ENCODE results near the gene TRAK1. TPM values are rescaled to one million over a fixed set of nuclear protein-coding genes. Genes with fewer than 3 reads are reported as not detected.
"Not testable (repeated sequence)": the region's sequence is repeated elsewhere in the genome, so short reads cannot be mapped to it uniquely, and the experiment has no call there.

TRAK1 gene, protein sequence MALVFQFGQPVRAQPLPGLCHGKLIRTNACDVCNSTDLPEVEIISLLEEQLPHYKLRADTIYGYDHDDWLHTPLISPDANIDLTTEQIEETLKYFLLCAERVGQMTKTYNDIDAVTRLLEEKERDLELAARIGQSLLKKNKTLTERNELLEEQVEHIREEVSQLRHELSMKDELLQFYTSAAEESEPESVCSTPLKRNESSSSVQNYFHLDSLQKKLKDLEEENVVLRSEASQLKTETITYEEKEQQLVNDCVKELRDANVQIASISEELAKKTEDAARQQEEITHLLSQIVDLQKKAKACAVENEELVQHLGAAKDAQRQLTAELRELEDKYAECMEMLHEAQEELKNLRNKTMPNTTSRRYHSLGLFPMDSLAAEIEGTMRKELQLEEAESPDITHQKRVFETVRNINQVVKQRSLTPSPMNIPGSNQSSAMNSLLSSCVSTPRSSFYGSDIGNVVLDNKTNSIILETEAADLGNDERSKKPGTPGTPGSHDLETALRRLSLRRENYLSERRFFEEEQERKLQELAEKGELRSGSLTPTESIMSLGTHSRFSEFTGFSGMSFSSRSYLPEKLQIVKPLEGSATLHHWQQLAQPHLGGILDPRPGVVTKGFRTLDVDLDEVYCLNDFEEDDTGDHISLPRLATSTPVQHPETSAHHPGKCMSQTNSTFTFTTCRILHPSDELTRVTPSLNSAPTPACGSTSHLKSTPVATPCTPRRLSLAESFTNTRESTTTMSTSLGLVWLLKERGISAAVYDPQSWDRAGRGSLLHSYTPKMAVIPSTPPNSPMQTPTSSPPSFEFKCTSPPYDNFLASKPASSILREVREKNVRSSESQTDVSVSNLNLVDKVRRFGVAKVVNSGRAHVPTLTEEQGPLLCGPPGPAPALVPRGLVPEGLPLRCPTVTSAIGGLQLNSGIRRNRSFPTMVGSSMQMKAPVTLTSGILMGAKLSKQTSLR
- total RNA-seq: 36.9 TPM

- no peak for DNase-seq (ENCODE audit: low read depth in 2 of 3, low spot score in 2 of 3)
Observed at GRCh38 chr3:42090973-42091731, at the start of gene TRAK1. Gene TRAK1 (plus strand): TSS chr3:42091357. CDS start chr3:42091470, 113 bp downstream.

GRCh38 chr3:42042747-42043098 is 48.4 kb upstream of the TRAK1 start:
- DNase-seq (ENCODE audit: low read depth in 2 of 3, low spot score in 2 of 3): no peak

- peak in 1 of 3 donors; percentile 28 for DNase-seq (ENCODE audit: low read depth in 2 of 3, low spot score in 2 of 3)
Observed at GRCh38 chr3:42043099-42043813, 47.9 kb upstream of the TRAK1 start.

GRCh38 chr3:42045708-42046243 is 45.4 kb upstream of the TRAK1 start:
- DNase-seq (ENCODE audit: low read depth in 2 of 3, low spot score in 2 of 3): no peak

DNA sequence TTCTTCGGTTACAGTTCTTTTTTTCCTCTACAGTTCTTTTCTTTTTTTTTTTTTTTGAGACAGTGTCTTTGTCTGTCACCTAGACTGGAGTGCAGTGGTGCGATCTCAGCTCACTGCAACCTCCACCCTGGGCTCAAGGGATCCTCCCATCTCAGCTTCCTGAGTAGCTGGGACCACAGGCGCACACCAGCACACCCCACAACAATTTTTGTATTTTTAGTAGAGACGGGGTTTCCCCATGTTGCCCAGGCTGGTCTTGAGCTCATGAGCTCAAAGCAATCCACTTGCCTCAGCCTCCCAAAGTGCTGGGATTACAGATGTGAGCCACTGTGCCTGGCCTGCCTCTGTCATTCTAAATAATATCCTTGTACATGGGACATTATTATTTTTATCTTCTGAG is 42.6 kb upstream of the TRAK1 start:
- not testable (repeated sequence) for DNase-seq (ENCODE audit: low read depth in 2 of 3, low spot score in 2 of 3)

DNA sequence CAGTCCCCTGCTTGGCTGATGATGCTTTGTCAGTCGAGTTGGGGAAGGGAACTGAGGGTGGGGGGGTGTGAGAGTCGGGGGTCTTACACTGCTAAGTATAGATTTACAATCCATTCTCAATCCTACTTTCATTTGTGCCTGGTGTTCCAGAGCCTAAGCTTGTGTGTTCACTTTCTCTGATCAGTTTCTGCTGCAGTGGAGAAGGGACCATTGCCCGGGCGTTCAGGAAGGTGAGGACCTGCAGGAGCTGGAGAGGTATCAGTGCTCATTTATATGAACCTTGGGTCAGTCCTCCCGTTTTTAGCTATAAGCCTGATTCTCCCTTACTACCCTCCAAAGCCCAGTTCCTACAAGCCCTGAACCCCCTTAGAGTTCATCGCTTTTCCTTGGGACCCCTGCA is 41.0 kb upstream of the TRAK1 start:
- no peak for DNase-seq (ENCODE audit: low read depth in 2 of 3, low spot score in 2 of 3)

DNA sequence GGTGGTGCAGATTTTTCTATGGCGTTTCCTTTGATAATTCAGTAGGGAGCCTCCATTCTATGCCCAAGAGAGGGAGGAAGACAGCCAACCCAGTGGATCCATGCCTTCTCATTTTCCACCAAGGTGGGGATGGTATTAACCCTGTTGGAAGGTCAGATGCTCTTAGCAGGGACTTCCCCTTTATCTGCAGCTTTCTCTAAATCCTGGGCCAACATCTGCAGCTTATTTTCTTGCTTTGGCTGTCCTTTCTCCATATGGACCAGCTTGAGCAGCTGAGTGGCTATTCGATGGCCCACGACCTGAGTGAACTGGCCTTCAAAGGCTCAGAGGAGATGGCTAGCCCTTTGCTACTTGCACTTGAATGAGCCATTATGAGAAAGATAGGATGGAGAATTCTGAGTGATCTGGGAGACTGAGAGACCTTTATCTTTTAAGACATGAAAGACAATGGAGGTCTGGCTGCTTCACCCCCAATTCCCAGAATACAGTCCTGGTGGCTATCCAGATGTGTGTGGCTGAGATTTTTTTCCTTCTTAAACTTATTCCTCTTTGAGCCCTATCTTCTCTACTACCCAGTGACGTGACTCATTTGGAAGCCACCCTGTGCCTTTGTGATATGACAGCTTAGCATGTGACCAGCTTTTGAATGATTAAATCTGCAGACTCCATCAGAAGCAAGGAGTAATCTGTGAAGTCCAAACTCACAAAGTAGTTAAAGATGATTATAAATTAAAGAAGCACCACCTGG is 39.6 kb upstream of the TRAK1 start:
- no peak for DNase-seq (ENCODE audit: low read depth in 2 of 3, low spot score in 2 of 3)

GRCh38 chr3:42052132-42052483 is 39.0 kb upstream of the TRAK1 start:
- no peak for DNase-seq (ENCODE audit: low read depth in 2 of 3, low spot score in 2 of 3)

DNA sequence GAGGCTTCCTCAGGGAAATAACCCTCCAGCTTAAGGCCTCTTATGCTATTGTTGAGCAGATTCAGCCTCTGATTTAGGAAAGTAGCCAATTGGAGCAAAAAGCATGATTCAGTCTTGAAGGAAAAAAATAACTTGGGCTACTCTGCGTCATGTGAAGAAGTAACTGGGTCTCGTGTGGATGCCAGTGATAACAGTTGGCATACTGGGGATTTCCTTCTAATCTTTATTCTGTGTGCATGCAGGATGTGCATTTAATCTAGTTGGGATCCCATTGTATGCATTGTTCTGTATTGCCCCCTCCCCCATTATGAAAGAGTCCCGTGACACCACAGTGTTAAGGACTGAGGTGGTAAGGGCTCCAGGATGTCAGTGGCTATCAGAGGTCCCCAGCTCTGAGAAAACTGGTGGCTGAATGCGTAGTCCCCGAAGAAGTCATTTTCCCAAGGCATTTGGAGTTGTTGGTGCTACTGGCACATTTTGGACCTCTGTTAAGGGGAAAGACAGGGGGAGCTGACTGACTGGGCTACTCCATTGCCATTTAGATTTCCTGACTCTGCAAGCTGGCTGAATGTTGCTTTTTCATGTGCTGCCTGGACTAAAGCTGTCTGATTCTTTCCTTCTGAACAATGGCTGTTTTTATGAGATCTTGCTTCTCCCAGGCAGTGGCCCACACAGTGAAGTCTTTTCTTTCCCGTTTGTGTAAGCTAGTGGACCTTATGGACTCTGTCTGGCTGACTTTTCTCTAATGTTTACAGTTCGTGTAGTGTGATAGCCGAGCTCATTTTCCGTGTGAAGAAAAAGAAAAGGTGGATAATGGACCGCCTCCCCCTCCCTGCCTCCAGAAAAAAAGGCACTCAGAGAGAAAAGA is 38.4 kb upstream of the TRAK1 start:
- DNase-seq (ENCODE audit: low read depth in 2 of 3, low spot score in 2 of 3): peak in 2 of 3 donors; percentile 44 to 54

GRCh38 chr3:42053476-42053875 is 37.7 kb upstream of the TRAK1 start:
- DNase-seq (ENCODE audit: low read depth in 2 of 3, low spot score in 2 of 3): no peak

GRCh38 chr3:42055291-42055690 is 35.9 kb upstream of the TRAK1 start:
- DNase-seq (ENCODE audit: low read depth in 2 of 3, low spot score in 2 of 3): no peak

- no peak for DNase-seq (ENCODE audit: low read depth in 2 of 3, low spot score in 2 of 3)
Observed at GRCh38 chr3:42056840-42057239, 34.3 kb upstream of the TRAK1 start.

DNA sequence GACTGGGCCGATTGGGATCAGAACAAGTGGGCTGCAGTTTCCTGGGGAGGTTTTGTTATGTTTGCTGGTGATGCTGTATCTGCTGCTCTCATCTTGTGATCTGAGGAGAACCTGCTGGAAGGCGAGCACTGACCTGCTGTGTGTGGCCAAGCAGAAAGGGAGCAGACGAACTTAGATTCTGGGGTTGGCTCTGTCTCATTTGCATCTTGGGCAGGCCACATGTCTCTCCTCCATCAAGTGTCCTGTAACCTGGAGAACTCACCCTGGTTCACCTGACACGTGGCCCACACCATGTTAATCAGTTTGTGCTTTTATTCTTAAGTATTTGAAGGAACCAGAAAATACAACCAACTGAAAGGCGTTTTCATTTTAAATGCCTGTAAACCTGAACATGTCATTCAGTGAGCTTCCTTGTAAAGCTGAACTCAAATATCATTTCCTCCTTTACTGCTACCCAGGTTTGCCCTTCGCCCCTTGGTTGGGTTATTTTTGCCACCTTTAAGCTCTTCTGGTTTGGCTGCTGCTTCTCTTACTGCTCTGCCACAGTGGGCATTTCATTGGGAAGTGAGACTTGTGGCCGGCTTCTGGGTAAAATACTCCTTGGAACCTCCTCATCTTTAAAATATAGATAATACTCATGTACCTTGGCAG is 33.5 kb upstream of the TRAK1 start:
- DNase-seq (ENCODE audit: low read depth in 2 of 3, low spot score in 2 of 3): no peak

DNA sequence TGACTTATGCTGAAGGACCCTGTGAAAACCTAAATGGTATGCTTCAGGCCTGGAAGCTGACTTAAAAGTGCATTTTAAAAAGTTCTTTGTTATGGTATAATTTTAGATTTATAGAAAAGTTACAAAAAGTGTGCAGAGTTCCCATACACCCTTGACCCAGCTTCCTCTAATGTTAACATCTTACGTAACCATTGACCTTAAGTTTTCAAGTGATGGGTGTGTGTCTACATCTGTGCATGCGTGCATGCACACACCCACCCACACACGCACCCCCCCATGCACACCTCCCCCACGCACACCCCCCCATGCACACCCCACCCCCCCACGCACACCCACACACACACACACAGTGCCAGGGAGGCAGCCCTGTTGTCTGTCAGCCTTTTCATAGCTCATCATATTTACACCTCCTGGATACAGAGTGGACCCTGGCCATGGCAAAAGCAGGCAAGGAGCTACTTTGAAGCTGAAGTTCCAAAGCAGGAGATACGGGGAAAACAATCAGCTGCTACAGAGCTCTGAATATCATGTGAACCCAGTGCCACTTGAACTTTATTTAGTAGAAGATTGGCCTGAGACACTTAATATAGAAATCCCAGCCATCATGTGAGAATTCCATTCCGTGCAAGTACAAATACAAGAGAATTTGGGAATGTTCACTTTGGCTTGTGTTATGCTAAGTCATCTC is 30.0 kb upstream of the TRAK1 start:
- DNase-seq (ENCODE audit: low read depth in 2 of 3, low spot score in 2 of 3): no peak

DNA sequence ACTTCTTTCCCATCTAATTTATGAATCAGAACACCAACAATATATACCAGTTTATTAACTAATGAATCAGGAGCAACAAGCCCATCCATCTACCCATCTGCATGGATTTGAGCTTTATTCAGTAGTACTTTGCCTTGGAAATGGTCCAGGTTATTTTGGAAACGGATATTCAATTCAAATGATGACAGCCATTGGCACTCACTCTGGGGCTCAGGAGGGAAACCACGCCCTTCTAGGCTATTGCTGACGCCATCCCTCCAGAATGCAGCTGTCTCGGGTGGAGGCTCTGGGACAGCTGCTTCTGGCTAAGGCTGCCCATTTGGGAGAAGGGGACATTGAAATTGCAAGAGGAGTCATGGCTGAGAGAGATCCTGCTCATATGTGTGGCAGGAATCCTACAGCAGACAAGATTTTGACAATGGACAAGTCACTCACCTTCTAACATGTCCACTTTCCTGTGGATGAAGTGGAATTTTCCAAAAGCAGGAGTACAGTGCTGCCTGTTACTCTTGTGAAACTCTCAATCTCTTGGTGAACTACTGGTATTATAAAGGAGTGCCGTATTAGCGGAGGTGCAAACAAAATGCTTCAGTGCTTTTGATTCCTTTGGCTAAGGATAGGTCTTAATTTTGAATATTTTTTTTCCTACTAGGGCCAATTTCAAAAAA is 29.3 kb upstream of the TRAK1 start:
- no peak for DNase-seq (ENCODE audit: low read depth in 2 of 3, low spot score in 2 of 3)

- DNase-seq (ENCODE audit: low read depth in 2 of 3, low spot score in 2 of 3): no peak
Observed at GRCh38 chr3:42062464-42062863, 28.7 kb upstream of the TRAK1 start.

DNA sequence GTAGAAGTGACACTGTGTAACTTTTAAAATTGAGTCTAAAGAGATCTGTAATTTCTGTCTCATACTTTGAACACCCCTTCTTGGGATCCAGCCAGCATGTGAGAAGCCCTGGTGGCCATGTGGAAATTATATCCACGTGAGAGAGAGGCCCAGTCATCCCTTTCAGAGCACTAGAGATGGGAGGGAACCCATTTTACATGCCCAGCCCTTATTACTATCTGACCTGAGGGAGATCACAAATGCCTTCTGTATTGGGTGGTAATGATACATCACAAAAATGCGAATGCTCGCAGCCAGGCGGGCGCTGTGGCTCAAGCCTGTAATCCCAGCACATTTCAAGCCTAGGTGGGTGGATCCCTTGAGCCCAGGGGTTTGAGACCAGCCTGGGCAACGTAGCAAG is 27.3 kb upstream of the TRAK1 start:
- DNase-seq (ENCODE audit: low read depth in 2 of 3, low spot score in 2 of 3): no peak

Data from hematopoietic multipotent progenitor cell (in vitro differentiated cells).